Amniotic stem cell (primary cell): Measurements from ENCODE around the gene HOXA6.

Experiments used
- DNase-seq: peaks from one replicate; lab custom pipeline; 2025; lab: John Stamatoyannopoulos, UW

HOXA6 gene

DNA sequence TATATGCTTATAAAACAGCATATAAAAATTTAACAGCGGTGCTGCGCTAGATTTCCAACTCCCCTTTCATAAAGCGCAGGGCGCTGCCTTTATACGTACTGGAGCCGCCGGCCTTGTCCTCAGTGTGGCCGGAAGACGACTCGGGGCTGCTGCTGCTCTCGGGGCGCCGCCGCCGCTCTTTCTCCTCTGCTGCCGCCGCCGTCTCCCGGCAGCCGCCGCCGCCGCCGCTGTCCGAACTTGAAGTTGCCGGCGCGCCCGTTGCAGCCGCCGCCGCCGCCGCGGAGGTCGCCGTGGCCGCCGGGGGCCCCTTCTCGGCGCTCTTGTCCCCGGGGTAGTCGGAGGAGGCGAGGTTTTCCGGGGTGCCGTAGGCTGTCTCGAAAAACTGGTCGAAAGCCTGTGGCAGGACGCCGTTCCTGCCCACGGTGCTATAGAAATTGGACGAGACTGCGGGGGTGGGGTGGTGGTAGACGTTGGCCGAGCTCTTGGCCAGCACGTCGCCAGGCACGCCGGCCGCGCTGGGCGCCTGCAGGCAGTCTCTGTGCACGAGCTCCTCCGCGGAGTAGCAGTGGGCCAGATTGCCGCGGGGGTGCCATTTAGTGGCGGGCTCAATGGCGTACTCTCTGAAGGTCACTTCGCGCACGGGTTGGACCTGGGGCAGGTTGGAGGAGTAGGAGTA lies 36.9 kb upstream of the HOXA6 start:
- DNase-seq = no peak

DNA sequence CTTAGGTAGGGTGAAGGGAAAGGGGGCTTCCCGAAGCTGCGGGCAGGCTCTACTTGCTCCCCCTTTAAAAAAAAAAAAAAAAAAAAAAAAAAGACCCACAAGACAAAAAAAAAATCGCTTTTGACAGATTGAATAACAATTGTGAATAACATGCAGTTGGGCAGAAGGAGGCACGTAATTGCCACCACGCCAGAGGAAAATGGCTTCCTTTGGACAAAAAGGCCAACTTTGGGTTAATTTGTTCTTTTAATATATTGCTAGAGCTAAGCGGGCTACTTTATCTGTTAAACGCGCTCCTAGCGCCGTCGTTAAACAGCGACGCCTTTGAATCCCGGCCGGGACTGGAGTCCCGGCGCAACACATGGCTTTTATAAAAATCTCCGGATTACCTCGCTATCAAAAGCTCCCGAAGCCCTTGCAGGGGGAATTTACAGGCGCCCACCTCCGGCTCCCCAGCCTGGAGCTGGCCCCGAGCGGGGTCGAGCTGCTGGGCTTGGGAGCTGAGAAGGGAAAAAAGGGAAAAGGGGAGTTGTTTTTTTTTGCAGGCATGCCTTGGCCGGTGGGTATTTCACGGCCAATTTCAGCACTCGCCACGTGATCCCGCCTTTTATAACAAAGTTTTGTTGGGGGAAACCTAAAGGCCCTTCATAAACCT lies 36.2 kb upstream of the HOXA6 start:
- DNase-seq = no peak

DNA sequence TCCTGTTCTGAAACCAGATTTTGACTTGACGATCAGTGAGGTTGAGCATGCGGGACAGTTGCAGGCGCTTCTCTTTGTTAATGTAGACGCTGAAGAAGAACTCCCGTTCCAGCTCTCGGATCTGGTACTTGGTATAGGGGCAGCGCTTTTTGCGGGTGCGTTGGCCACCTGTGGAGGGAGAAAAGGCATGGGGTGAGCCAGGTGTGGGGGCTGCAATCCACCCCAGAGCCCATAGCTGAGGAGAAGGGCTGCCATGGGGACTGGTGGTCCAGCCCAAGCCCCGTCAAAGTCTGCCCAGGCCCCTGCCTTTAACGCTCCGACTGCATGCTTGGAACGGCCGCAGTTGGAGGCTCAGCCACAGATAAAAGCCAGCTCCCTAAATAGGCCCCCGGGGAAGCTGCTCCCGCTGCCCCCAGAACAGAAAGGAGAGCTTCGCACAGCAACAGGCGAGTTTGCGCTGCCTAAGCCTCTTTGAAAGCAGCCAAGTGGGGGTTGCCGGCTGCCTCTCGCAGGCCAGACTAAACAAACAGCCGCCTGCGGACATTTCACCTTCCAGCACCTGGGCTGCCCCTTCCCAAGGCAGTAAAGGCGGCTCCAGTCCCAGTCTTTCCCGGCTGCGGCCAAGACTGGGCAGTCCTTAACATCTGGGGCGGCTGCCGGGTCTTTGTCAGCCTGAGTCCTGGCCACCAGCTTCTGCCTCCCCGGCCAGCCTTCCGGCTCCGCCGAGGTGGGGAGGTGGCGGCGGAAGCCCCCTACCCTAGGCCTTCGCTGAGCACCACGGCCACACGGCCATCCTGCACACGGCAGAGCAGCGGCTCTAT lies 35.5 kb upstream of the HOXA6 start:
- DNase-seq = no peak

- DNase-seq = no peak
These were observed 34.8 kb upstream of the HOXA6 start for GRCh38 chr7:27182285-27182841.

GRCh38 chr7:27181795-27182275 lies 34.3 kb upstream of the HOXA6 start:
- no peak for DNase-seq

GRCh38 chr7:27180431-27181420 lies 33.2 kb upstream of the HOXA6 start:
- DNase-seq = no peak

DNA sequence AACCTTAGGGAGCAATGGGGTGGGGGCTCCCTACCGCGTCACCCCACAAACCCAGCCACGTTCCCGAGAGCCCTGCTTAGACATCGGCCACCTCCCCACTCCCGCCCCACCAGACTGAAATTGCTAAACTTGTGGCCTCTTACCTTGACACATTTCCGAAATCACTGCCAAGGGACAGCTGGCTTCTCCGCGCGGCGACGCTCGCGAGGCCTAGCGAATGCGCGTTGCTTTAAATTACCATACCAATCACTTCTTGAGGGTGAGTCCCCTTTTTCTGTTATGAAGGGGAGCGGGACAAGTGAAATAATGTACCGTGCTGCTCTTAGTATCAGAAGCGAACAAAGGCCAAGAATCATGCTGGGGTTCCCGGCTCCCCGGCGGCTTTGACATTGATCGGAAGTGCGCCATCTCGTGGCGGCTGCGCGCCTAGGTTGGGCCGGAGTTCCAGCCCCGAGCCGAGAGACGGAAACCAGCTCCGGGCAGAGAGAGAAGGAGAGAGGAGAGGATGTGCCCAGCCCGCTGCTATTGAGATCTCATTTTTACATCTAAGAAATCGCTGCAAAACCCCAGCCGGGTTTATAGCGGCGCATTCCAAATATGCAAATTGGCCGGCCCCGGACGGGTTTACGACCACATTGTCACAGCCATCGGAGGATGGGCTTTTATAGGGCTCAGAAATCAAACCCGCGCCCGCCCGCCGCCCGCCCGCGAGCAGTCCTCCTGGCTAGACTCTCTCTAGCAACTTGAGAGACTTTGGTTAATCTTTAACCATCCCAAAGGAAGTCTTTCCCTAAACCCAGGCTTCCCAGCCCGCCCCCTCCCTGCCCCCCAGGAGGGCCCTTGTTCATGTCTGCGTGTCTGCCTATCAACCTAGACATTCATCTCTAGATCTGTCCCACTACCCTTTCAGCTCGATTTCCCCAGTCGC lies 32.2 kb upstream of the HOXA6 start:
- DNase-seq = no peak

DNA sequence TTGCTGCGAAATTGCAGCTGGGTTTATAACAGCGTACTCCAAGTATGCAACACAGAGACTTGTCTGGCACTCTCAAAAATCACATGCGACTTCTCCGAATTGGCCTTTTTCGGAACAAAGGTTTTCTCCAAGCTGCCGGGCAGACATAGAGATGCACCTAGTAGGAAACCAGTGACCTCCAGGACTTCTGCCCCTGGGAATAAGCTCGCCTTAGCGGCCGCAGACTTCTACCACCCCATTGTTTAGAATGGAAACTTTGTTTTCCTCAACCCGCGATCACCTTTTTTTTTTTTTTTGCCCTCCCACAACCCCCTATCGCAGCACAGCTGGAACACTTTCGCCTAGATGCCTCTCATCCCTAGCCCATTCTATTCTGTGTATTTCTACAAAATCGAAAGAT lies 31.5 kb upstream of the HOXA6 start:
- DNase-seq = no peak

DNA sequence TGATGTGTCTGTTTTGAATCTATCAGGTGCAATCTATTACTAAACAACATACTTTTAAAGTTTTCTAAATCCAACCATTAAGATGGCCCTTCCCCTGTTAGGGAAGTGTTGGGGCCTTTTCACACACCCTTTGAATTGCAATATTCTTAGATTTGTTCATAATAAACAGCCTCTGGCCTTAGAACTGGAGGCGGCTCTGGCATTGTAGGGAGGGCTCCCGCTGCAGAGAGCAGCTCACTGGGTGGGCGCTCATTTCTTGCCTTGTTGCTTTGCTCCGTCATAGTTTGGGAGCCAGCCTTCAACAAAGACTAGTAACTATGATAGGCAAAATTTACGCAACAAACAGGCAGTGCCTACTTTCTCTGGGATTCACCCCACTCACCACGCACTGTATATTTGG lies 30.8 kb upstream of the HOXA6 start:
- DNase-seq = no peak

GRCh38 chr7:27177795-27178320 lies 30.3 kb upstream of the HOXA6 start:
- DNase-seq = no peak

GRCh38 chr7:27176962-27177794 lies 29.6 kb upstream of the HOXA6 start:
- no peak for DNase-seq

- no peak for DNase-seq
These were observed 28.9 kb upstream of the HOXA6 start for GRCh38 chr7:27176524-27176845.

DNA sequence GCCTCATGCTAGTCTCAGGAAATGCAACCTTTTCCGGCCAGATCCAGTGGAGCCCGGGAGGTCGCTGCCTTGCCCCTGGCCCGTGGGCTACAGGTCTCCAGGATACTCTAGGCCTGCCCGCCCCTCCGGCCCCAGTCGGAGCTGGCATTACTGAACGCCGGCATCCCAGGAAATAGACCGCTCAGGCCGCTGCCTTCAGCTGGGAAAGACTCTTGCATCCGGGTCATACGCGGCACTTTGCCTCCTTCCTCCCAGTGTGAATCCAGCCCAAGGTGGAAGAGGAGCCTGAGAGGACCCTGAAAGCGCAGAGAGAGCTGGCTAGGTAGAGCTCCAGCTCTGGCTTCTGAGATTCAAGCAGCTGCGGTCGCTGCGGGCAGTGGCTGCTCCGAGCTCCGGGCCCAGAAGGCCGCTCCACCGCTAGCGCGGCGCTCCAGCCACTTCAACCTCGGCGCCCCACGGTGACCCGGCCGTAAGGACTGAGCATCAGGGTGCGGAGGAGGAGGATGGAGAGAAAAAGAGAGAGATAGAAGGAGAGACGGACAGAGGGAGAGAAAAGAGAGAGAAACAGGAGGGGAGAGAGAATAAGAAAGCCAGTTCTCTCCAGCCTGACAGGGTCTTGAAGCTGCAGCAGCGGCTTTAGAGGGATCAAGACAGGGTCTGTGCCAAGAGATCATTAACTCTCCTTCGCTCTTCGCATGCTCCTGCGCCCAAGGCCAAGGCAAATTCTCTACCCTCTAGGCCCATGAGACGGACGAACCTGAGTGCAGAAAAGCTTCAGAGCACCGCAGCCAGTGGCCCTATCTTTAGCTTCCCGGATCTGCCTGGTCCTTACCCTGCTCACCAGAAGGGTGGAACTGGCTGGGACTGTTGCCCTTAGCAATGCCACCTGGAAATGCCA lies 28.3 kb upstream of the HOXA6 start:
- no peak for DNase-seq

- no peak for DNase-seq
These were observed 27.5 kb upstream of the HOXA6 start for GRCh38 chr7:27174874-27175625.

DNA sequence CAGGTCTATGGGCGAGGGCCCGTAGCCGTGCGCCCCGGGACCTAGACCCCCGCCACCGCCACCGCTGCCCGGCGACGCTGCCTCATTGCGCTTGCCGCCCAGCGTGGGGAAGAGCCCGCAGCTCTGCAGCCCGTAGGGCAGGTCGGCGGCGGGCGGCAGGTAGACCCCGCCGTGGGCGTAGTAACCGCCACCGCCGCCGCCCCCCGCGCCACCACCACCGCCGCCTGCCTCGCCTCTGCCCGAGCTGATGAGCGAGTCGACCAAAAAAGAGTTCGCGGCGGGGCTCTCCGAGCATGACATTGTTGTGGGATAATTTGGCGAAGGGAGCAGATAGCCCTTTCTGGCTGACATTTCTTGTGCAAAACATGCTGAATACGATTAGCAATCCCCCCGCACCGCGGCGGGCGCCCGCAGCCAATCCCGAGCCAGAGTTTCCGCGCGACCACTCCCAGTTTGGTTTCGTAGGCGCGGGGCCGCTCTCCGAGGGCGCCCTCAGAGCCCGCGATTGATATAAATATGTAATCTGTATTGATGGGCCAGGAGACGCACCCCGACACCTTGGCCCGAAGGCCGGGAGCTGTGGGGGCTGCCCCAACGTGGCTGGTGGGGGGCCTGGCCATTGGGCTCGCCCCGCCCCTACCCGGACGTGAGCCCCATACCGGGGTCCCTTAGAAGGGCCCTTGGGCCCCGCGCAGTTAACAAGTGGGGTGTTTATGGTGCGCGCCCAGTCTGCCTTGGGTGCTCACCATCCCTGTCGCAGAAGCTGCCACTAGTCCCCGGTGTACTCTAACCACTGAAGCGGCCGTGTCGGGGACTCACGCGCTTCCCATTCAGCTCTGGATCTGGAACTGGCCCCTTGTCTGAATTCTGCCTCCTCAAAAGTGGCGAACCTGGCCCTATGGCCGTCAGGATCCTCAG lies 26.6 kb upstream of the HOXA6 start, which contains the start of gene HOXA10:
Gene HOXA10 (minus strand): TSS at position 365 of the 918 bp plus-strand sequence. CDS start 14 bp downstream, at position 351.
- DNase-seq = no peak

DNA sequence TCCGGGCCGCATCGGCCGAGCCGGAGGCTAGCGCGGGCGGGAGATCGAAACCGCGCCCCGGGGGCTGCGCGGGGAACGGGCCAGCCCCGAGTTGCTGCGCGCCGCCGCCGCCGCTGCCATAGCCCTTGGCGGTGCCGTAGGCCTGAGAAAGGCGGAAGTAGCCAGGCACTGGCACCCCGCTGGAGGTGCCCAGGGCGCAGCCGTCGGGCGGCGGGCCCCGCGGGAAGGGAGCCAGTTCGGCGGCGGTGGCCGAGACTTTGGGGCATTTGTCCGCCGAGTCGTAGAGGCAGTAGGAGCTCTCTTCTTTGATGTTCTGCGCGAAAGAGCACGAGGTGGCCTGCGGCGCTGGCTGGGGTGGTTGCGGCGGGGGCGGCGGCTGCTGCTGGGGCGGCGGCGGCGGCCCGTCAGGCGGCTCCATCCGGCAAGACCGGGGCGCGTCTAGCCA lies 26.0 kb upstream of the HOXA6 start:
- no peak for DNase-seq
